ENCODE measurements around the gene SPX. TPM values are rescaled to one million over a fixed set of nuclear protein-coding genes. Genes with fewer than 3 reads are reported as not detected.

SPX gene
- total RNA-seq, 4 donors from 2014 or later = 0.49 TPM; not detected in 3

GRCh38 chr12:21541773-21542172 is 15.7 kb downstream of the SPX start:
- DNase-seq (ENCODE audit: low spot score in 2 of 2) = no peak
- TF ChIP-seq CTCF (IDR thresholded peaks at IDR 0.05) (no peak), POLR2A (IDR thresholded peaks at IDR 0.05) (no peak)
- 73 to 80% methylated on average over 6 of the region's 6 CpGs for whole genome bisulfite sequencing, 2 donors
- intact Hi-C loops (cut with DNase I; ENCODE audit: low total_unique reads) = no loop called here
- H3K4me3 ChIP-seq (ENCODE audit: low read depth, poor library complexity, severe bottlenecking) = no peak overlapping the region

GRCh38 chr12:21542403-21542802 is 16.3 kb downstream of the SPX start:
- intact Hi-C loops (cut with DNase I; ENCODE audit: low total_unique reads) = no loop called here
- no peak for DNase-seq (ENCODE audit: low spot score in 2 of 2)
- 55 to 62% methylated on average over 5 of the region's 5 CpGs for WGBS, 2 donors
- TF ChIP-seq CTCF (IDR thresholded peaks at IDR 0.05) (no peak), POLR2A (IDR thresholded peaks at IDR 0.05) (no peak)
- H3K4me3 ChIP-seq (ENCODE audit: low read depth, poor library complexity, severe bottlenecking) = no peak overlapping the region

GRCh38 chr12:21543151-21543550 is 17.1 kb downstream of the SPX start:
- TF ChIP-seq CTCF (IDR thresholded peaks at IDR 0.05) = no peak
- TF ChIP-seq POLR2A (IDR thresholded peaks at IDR 0.05) = no peak
- no peak for DNase-seq (ENCODE audit: low spot score in 2 of 2)
- no peak overlapping the region for H3K4me3 ChIP-seq (ENCODE audit: low read depth, poor library complexity, severe bottlenecking)
- intact Hi-C loops (cut with DNase I; ENCODE audit: low total_unique reads) = no loop called here

DNA sequence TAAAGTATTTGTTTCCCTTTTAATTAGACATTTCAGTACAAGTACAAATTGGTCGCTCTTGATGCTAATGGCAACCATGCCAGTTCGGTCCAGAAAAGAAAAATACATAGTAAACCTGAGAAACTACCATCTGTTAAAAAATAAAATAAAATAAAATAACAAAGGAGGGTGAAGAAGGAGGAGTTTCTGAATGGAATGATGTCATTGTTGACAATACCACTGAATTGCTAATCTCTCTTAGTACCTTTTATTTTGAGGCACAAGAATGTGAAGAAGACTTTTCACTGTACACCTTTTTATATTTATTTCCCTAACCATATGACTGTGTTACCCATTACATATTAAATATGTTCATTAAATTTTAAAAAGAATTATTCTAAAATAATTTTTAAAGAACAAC is 19.5 kb downstream of the SPX start:
- 81 to 85% methylated on average over 2 of the region's 2 CpGs for WGBS, 2 donors
- TF ChIP-seq CTCF (IDR thresholded peaks at IDR 0.05) (no peak), POLR2A (IDR thresholded peaks at IDR 0.05) (no peak)
- intact Hi-C loops (cut with DNase I; ENCODE audit: low total_unique reads) = no loop called here
- no peak for DNase-seq (ENCODE audit: low spot score in 2 of 2)
- no peak overlapping the region for H3K4me3 ChIP-seq (ENCODE audit: low read depth, poor library complexity, severe bottlenecking)

GRCh38 chr12:21546716-21547115 is 20.6 kb downstream of the SPX start:
- DNase-seq (ENCODE audit: low spot score in 2 of 2) = no peak
- WGBS, 2 donors = 0 to 36% methylated on average over 1 of the region's 1 CpG
- no peak overlapping the region for H3K4me3 ChIP-seq (ENCODE audit: low read depth, poor library complexity, severe bottlenecking)
- intact Hi-C loops (cut with DNase I; ENCODE audit: low total_unique reads) = no loop called here
- TF ChIP-seq POLR2A (IDR thresholded peaks at IDR 0.05) = no peak
- TF ChIP-seq CTCF (IDR thresholded peaks at IDR 0.05) = no peak

- WGBS, 2 donors = 70 to 76% methylated on average over 1 of the region's 1 CpG
These were observed 21.3 kb downstream of the SPX start for GRCh38 chr12:21547437-21547836.

More at GRCh38 chr12:21547437-21547836, 21.3 kb downstream of the SPX start:
- DNase-seq (ENCODE audit: low spot score in 2 of 2) = no peak
- TF ChIP-seq POLR2A (IDR thresholded peaks at IDR 0.05) = no peak
- no peak for TF ChIP-seq CTCF (IDR thresholded peaks at IDR 0.05)
- intact Hi-C loops (cut with DNase I; ENCODE audit: low total_unique reads) = no loop called here
- H3K4me3 ChIP-seq (ENCODE audit: low read depth, poor library complexity, severe bottlenecking) = no peak overlapping the region

All from lower leg skin (tissue), 4 donors.